ENCODE measurements around the gene PTPN13. TPM values are rescaled to one million over a fixed set of nuclear protein-coding genes. Genes with fewer than 3 reads are reported as not detected.

The PTPN13 gene
- total RNA-seq, 1 donor from 2014 or later = 244 TPM

GRCh38 chr4:86551387-86551786 lies 42.7 kb upstream of the PTPN13 start:
- Mint-ChIP-seq H3K27me3 (ENCODE audit: insufficient read depth, low read depth) (peaks cover 2% of the 10 kb centered on the region), H3K4me1 (no peaks in the 10 kb centered on the region), H3K27ac (no peak overlapping the region), H3K36me3 (peaks cover 21% of the 10 kb centered on the region), H3K4me3 (no peak overlapping the region), H3K9me3 (peaks cover 8% of the 10 kb centered on the region)
- Histone ChIP-seq H2AFZ (replicated peaks) (no peak overlapping the region), H4K20me1 (ENCODE audit: low read depth) (no peaks in the 10 kb centered on the region), H3K4me1 (no peaks in the 10 kb centered on the region), H3K79me2 (ENCODE audit: low read depth) (no peaks in the 10 kb centered on the region), H3K36me3 (no peaks in the 10 kb centered on the region), H3K9ac (no peak overlapping the region), H3K27ac (no peak overlapping the region), H3K4me2 (no peak overlapping the region), H3K27me3 (no peaks in the 10 kb centered on the region), H3K4me3 (no peak overlapping the region), H3F3A (ENCODE audit: low read depth) (peaks cover 4% of the 10 kb centered on the region), H3K9me3 (ENCODE audit: low read depth) (no peaks in the 10 kb centered on the region)
- no peak for DNase-seq (ENCODE audit: low spot score)
- TF ChIP-seq EZH2 (IDR thresholded peaks at IDR 0.05) = no peak
- TF ChIP-seq, protein P1, sequence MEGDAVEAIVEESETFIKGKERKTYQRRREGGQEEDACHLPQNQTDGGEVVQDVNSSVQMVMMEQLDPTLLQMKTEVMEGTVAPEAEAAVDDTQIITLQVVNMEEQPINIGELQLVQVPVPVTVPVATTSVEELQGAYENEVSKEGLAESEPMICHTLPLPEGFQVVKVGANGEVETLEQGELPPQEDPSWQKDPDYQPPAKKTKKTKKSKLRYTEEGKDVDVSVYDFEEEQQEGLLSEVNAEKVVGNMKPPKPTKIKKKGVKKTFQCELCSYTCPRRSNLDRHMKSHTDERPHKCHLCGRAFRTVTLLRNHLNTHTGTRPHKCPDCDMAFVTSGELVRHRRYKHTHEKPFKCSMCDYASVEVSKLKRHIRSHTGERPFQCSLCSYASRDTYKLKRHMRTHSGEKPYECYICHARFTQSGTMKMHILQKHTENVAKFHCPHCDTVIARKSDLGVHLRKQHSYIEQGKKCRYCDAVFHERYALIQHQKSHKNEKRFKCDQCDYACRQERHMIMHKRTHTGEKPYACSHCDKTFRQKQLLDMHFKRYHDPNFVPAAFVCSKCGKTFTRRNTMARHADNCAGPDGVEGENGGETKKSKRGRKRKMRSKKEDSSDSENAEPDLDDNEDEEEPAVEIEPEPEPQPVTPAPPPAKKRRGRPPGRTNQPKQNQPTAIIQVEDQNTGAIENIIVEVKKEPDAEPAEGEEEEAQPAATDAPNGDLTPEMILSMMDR (IDR thresholded peaks at IDR 0.05) = no peak
- TF ChIP-seq EZH2phosphoT487 (IDR thresholded peaks at IDR 0.05) = no peak

DNA sequence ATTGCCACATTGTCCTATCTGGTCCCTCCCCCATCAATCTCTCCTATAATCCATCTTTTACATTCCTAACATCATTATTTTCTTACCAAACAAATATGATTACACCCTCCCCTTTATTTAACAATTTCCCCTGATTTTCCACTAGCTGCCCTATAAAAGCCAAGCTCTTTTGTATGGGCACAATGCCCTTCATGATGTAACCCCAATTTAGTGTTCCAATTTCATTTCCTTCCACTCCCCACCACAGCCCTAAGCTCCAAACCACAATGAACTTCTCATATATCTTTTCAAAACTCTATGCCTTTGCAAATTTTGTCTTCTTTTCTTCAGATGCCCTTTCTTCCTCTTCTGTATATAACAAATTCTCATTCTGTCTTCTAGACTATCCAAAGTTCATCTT lies 39.5 kb upstream of the PTPN13 start:
- Mint-ChIP-seq H3K4me1 (peaks cover 11% of the 10 kb centered on the region), H3K4me3 (no peak overlapping the region), H3K9me3 (no peaks in the 10 kb centered on the region), H3K27ac (no peak overlapping the region), H3K27me3 (ENCODE audit: insufficient read depth, low read depth) (peaks cover 2% of the 10 kb centered on the region), H3K36me3 (peaks cover 4% of the 10 kb centered on the region)
- DNase-seq (ENCODE audit: low spot score) = no peak
- Histone ChIP-seq H3K9ac (no peak overlapping the region), H3K27ac (no peak overlapping the region), H4K20me1 (ENCODE audit: low read depth) (no peaks in the 10 kb centered on the region), H2AFZ (replicated peaks) (no peak overlapping the region), H3K79me2 (ENCODE audit: low read depth) (no peaks in the 10 kb centered on the region), H3K4me3 (no peak overlapping the region), H3K36me3 (no peaks in the 10 kb centered on the region), H3F3A (ENCODE audit: low read depth) (peaks cover 4% of the 10 kb centered on the region), H3K9me3 (ENCODE audit: low read depth) (no peaks in the 10 kb centered on the region), H3K4me1 (peaks cover 20% of the 10 kb centered on the region), H3K27me3 (no peaks in the 10 kb centered on the region), H3K4me2 (no peak overlapping the region)
- TF ChIP-seq EZH2phosphoT487 (IDR thresholded peaks at IDR 0.05) (no peak), EZH2 (IDR thresholded peaks at IDR 0.05) (no peak)
- TF ChIP-seq, protein P1 (IDR thresholded peaks at IDR 0.05) = no peak

DNA sequence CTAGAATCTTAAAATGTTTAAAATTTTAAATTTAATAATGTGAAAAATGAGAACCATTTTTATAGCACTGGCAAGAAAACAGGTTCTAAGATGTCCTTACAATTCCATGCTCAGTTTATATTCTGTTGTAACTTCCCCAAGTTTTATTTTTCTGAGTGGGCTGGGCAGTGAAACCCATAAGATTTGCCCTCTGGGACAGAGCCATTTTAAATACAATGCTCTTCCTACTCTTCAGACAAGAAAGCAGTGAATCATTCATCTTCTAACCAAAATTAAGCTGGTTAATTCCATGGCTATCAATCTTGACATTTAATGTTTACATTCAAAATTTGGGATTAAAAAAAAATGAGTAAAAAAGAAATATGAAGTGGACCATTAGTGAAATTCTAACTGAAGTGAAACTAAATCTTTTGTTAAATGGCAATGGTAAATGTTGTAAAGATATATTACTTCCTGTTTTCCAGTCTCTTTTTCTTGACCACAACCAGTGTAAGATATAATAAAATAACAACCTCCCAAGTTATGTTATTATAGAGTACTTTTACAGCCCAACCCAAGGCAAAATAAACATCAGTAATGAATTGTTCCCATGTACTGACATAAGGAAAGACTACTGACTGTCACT lies 37.2 kb upstream of the PTPN13 start:
- Mint-ChIP-seq H3K27ac (no peak overlapping the region), H3K36me3 (no peaks in the 10 kb centered on the region), H3K4me3 (no peak overlapping the region), H3K4me1 (peaks cover 13% of the 10 kb centered on the region), H3K27me3 (ENCODE audit: insufficient read depth, low read depth) (peaks cover 2% of the 10 kb centered on the region), H3K9me3 (no peaks in the 10 kb centered on the region)
- Histone ChIP-seq H3K9me3 (ENCODE audit: low read depth) (no peaks in the 10 kb centered on the region), H3K4me2 (peak overlapping the region; percentile 18), H4K20me1 (ENCODE audit: low read depth) (no peaks in the 10 kb centered on the region), H3K27me3 (no peaks in the 10 kb centered on the region), H3K4me3 (no peak overlapping the region), H3F3A (ENCODE audit: low read depth) (peaks cover 4% of the 10 kb centered on the region), H3K79me2 (ENCODE audit: low read depth) (no peaks in the 10 kb centered on the region), H3K36me3 (no peaks in the 10 kb centered on the region), H2AFZ (replicated peaks) (no peak overlapping the region), H3K9ac (no peak overlapping the region), H3K4me1 (peaks cover 20% of the 10 kb centered on the region), H3K27ac (no peak overlapping the region)
- TF ChIP-seq EZH2 (IDR thresholded peaks at IDR 0.05) (no peak), EZH2phosphoT487 (IDR thresholded peaks at IDR 0.05) (no peak)
- TF ChIP-seq, protein P1 (IDR thresholded peaks at IDR 0.05) = no peak
- no peak for DNase-seq (ENCODE audit: low spot score)
